ENCODE measurements around the gene EIF4G3. TPM values are rescaled to one million over a fixed set of nuclear protein-coding genes. Genes with fewer than 3 reads are reported as not detected.

Gene EIF4G3
- total RNA-seq, 1 experiment from 2014 or later: 87.6 TPM

DNA sequence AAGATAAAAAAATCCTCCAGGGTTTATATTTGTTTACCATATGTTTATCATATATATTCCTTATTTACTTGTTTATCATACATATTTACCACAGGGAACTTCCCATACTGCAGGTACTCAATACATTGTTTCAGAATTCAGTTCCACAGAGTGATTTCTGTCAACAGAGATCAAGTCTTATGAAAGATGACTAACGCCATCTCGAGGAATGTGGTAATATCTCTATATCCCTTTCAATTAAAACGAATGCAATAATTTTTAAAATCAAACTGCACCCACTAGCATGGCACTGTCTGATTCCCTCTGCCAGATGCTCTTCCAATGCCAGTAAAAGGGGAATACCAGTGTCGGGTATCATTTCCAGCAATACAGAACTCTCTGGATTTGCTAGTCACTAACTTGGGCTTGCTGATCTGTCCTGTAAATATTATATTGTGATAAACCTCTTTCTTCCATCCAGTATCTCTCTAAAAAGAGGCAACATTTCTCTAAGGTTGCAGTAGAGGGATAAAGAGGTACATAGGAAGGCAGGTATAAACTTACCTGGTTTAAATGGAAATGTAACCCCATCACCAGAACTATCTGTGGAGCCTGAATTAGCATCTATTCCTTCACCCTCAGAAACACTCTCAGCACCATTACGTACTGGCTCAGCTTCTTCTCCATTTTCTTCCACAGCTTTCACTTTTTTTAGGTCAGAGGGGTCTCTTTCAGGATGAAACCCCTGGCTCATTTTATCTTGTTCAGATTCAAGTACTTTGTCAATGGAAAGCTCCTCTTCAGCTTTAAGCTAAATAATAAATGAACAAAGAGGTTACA lies 277.3 kb downstream of the EIF4G3 start:
- H3K27me3 Mint-ChIP-seq (ENCODE audit: insufficient read depth, unreplicated experiment): no peaks in the 10 kb centered on the region
- no TSS peak for BruUV-seq (replicated peaks)
- peaks cover 31% of the 10 kb centered on the region for H3K36me3 Mint-ChIP-seq (ENCODE audit: insufficient read depth, unreplicated experiment)
- CTCF ChIA-PET: no interaction called here
- peak overlapping the region; percentile 33 for H3K27ac Mint-ChIP-seq (ENCODE audit: low read depth, unreplicated experiment)
- H3K4me3 Mint-ChIP-seq (ENCODE audit: unreplicated experiment): no peak overlapping the region
- TF ChIP-seq, protein P1, sequence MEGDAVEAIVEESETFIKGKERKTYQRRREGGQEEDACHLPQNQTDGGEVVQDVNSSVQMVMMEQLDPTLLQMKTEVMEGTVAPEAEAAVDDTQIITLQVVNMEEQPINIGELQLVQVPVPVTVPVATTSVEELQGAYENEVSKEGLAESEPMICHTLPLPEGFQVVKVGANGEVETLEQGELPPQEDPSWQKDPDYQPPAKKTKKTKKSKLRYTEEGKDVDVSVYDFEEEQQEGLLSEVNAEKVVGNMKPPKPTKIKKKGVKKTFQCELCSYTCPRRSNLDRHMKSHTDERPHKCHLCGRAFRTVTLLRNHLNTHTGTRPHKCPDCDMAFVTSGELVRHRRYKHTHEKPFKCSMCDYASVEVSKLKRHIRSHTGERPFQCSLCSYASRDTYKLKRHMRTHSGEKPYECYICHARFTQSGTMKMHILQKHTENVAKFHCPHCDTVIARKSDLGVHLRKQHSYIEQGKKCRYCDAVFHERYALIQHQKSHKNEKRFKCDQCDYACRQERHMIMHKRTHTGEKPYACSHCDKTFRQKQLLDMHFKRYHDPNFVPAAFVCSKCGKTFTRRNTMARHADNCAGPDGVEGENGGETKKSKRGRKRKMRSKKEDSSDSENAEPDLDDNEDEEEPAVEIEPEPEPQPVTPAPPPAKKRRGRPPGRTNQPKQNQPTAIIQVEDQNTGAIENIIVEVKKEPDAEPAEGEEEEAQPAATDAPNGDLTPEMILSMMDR (IDR thresholded peaks at IDR 0.05; ENCODE audit: unreplicated experiment): no peak
- POLR2A ChIA-PET: interaction anchor here (0.6 to 0.7 kb wide), 2 partner anchors 12 to 519 kb away, joined by 3 to 4 read pairs; no protein-coding TSS in a partner anchor
- H3K4me1 Mint-ChIP-seq (ENCODE audit: insufficient read depth, unreplicated experiment): peaks cover 6% of the 10 kb centered on the region
- H3K9me3 Mint-ChIP-seq (ENCODE audit: unreplicated experiment): no peaks in the 10 kb centered on the region
- DNase-seq (ENCODE audit: unreplicated experiment): peak; percentile 1
- intact Hi-C loops (cut with micrococcal nuclease): no loop called here

DNA sequence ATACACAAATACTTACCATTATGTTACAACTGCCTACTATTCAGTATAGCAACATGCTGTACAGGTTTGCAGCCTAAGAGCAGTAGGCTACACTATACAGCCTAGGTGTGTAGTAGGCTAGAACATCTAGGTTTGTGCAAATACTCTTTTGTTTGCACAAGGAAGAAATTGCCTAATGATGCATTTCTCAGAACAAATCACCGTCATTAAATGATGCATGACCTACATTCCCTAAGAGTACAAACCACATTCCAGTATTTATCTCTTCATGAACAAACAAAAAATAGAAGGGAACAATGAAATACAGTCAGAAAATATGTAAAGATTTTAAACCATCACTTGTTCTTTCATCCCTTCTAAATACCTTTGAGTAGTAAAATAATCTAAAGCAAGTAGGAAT lies 279.9 kb downstream of the EIF4G3 start:
- peak; percentile 59 for DNase-seq (ENCODE audit: unreplicated experiment)
- Mint-ChIP-seq H3K9me3 (ENCODE audit: unreplicated experiment) (no peaks in the 10 kb centered on the region), H3K27ac (ENCODE audit: low read depth, unreplicated experiment) (peak overlapping the region; percentile 82), H3K36me3 (ENCODE audit: insufficient read depth, unreplicated experiment) (peaks cover 51% of the 10 kb centered on the region), H3K27me3 (ENCODE audit: insufficient read depth, unreplicated experiment) (no peaks in the 10 kb centered on the region), H3K4me1 (ENCODE audit: insufficient read depth, unreplicated experiment) (peaks cover 12% of the 10 kb centered on the region), H3K4me3 (ENCODE audit: unreplicated experiment) (no peak overlapping the region)
- TF ChIP-seq, protein P1 (IDR thresholded peaks at IDR 0.05; ENCODE audit: unreplicated experiment): no peak
- no TSS peak for BruUV-seq (replicated peaks)
- intact Hi-C loops (cut with micrococcal nuclease): no loop called here
- ChIA-PET POLR2A (no interaction called here), CTCF (no interaction called here)

DNA sequence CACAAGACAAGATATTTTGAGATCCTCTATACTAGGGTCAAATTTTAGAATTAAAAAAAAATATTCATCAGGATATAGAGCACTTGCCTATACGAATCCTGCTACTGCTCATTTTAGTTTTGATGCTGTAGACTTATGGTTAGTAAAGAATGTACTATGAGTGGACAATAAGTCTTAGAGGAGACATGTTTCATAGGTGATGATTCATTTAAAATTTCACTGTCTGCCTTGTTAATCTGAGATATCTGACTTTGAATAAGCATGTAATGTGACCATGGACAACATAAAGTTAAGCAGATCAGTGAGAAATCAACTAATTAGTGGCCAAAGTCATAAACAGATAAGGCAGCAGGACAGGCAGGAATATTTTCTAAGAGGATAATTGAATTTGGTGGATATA lies 282.8 kb downstream of the EIF4G3 start:
- intact Hi-C loops (cut with micrococcal nuclease): no loop called here
- no peaks in the 10 kb centered on the region for H3K9me3 Mint-ChIP-seq (ENCODE audit: unreplicated experiment)
- no peak for DNase-seq (ENCODE audit: unreplicated experiment)
- peaks cover 12% of the 10 kb centered on the region for H3K4me1 Mint-ChIP-seq (ENCODE audit: insufficient read depth, unreplicated experiment)
- no peak overlapping the region for H3K4me3 Mint-ChIP-seq (ENCODE audit: unreplicated experiment)
- no peaks in the 10 kb centered on the region for H3K27me3 Mint-ChIP-seq (ENCODE audit: insufficient read depth, unreplicated experiment)
- peaks cover 50% of the 10 kb centered on the region for H3K36me3 Mint-ChIP-seq (ENCODE audit: insufficient read depth, unreplicated experiment)
- no TSS peak for BruUV-seq (replicated peaks)
- CTCF ChIA-PET: interaction anchor here (0.6 kb wide), 1 partner anchor 40 kb away, joined by 3 read pairs; no protein-coding TSS in a partner anchor
- TF ChIP-seq, protein P1 (IDR thresholded peaks at IDR 0.05; ENCODE audit: unreplicated experiment): no peak
- POLR2A ChIA-PET: interaction anchor here (0.6 to 1.2 kb wide), 3 partner anchors 10 to 271 kb away, joined by 3 to 4 read pairs (median 3); partner anchors contain the start of gene HP1BP3
- peak overlapping the region; percentile 49 for H3K27ac Mint-ChIP-seq (ENCODE audit: low read depth, unreplicated experiment)

DNA sequence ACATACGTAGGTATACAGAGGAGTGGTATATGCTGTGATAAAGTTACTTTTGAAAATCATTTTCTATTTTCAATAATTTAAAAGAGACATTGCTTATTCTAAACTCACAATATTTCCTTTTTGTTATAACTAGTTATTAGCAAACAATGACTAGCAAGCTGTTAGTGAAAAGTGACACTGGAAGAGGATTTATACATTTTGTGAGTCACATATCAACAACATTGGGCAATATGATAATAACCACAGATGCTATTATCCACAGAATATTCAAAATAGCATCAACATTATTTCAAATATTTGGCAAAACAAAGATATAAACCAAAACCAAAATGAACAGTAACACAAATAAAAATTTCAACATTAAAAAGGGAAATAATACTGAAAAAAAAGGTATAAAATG lies 285.6 kb downstream of the EIF4G3 start:
- CTCF ChIA-PET: no interaction called here

More for the DNA sequence above, 285.6 kb downstream of the EIF4G3 start:
- peak; percentile 9 for DNase-seq (ENCODE audit: unreplicated experiment)
- no peaks in the 10 kb centered on the region for H3K27me3 Mint-ChIP-seq (ENCODE audit: insufficient read depth, unreplicated experiment)
- peaks cover 7% of the 10 kb centered on the region for H3K4me1 Mint-ChIP-seq (ENCODE audit: insufficient read depth, unreplicated experiment)
- intact Hi-C loops (cut with micrococcal nuclease): no loop called here
- no peaks in the 10 kb centered on the region for H3K9me3 Mint-ChIP-seq (ENCODE audit: unreplicated experiment)
- POLR2A ChIA-PET: interaction anchor here (0.7 to 1.6 kb wide), 3 partner anchors 18 to 105 kb away, joined by 3 to 5 read pairs (median 3); no protein-coding TSS in a partner anchor
- no peak overlapping the region for H3K4me3 Mint-ChIP-seq (ENCODE audit: unreplicated experiment)
- no TSS peak for BruUV-seq (replicated peaks)
- H3K36me3 Mint-ChIP-seq (ENCODE audit: insufficient read depth, unreplicated experiment): peaks cover 48% of the 10 kb centered on the region
- H3K27ac Mint-ChIP-seq (ENCODE audit: low read depth, unreplicated experiment): no peak overlapping the region
- TF ChIP-seq, protein P1 (IDR thresholded peaks at IDR 0.05; ENCODE audit: unreplicated experiment): no peak

Data from MCF 10A (cell line).